ENCODE measurements around the gene ELMO1. TPM values are rescaled to one million over a fixed set of nuclear protein-coding genes. Genes with fewer than 3 reads are reported as not detected.

Gene ELMO1
- total RNA-seq, 2 donors from 2014 or later: 66.0 to 72.2 TPM

DNA sequence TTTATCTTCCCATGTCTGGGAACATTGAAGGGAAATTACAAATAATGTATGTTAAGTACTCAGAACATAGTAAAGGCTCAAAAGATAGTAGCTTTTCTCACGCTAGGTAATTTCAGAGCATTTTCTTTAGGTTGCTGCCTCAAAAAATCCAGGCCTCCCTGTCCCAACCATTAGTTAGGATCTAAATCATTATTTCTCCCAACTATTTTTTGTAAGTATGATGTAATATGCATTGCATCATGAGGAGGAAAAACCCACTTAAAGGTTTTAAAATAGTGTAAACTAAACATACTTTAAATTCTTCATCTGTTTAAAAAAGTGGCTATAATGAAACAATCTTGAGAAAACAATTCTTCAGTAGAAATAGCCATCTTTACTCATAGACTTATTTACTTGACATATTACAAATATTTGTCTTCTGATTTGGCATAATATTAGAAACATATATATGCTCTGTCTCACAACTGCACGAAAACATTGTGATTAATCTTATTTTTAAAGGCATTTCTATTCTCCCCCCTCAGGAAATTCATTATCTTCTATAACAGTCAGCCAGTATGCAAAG is 329.3 kb downstream of the ELMO1 start:
- H3K4me1 ChIP-seq (ENCODE audit: control insufficient read depth in 1 of 2, low read depth in 2 of 2): no peaks in the 10 kb centered on the region
- no peaks in the 10 kb centered on the region for H3K9me3 ChIP-seq
- ATAC-seq (ENCODE audit: insufficient number of reproducible peaks, low FRiP score, low read depth): no peak
- DNase-seq (ENCODE audit: low spot score): no peak
- TF ChIP-seq, protein P1, sequence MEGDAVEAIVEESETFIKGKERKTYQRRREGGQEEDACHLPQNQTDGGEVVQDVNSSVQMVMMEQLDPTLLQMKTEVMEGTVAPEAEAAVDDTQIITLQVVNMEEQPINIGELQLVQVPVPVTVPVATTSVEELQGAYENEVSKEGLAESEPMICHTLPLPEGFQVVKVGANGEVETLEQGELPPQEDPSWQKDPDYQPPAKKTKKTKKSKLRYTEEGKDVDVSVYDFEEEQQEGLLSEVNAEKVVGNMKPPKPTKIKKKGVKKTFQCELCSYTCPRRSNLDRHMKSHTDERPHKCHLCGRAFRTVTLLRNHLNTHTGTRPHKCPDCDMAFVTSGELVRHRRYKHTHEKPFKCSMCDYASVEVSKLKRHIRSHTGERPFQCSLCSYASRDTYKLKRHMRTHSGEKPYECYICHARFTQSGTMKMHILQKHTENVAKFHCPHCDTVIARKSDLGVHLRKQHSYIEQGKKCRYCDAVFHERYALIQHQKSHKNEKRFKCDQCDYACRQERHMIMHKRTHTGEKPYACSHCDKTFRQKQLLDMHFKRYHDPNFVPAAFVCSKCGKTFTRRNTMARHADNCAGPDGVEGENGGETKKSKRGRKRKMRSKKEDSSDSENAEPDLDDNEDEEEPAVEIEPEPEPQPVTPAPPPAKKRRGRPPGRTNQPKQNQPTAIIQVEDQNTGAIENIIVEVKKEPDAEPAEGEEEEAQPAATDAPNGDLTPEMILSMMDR (IDR thresholded peaks at IDR 0.05): no peak
- no peaks in the 10 kb centered on the region for H3K36me3 ChIP-seq
- no peaks in the 10 kb centered on the region for H3K27me3 ChIP-seq (replicated peaks; ENCODE audit: insufficient read depth)
- H3K27ac ChIP-seq: no peak overlapping the region
- no peak overlapping the region for H3K4me3 ChIP-seq

DNA sequence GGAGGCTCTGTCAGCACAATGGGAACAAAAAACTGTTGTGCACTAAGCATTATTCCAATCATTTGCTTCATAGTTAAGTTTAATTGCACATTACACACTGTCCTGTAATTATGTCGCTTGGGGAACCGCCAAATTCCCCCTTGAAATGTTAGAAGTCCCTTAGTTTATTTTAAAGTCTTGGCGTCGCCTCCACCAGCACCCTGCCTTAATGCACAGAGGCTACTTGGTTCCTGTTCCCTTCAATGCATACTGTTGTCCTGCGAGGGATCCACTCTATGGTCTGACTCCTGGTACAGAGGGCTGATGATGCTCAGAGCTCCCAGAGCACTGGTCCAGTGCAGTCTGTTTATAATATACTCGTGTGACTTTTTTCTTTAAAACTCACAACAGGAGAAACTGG is 330.7 kb downstream of the ELMO1 start:
- no peak for DNase-seq (ENCODE audit: low spot score)
- Histone ChIP-seq H3K36me3 (no peaks in the 10 kb centered on the region), H3K27me3 (replicated peaks; ENCODE audit: insufficient read depth) (no peaks in the 10 kb centered on the region), H3K4me3 (no peak overlapping the region), H3K4me1 (ENCODE audit: control insufficient read depth in 1 of 2, low read depth in 2 of 2) (no peaks in the 10 kb centered on the region), H3K27ac (no peak overlapping the region), H3K9me3 (no peaks in the 10 kb centered on the region)
- ATAC-seq (ENCODE audit: insufficient number of reproducible peaks, low FRiP score, low read depth): no peak
- TF ChIP-seq, protein P1 (IDR thresholded peaks at IDR 0.05): no peak

DNA sequence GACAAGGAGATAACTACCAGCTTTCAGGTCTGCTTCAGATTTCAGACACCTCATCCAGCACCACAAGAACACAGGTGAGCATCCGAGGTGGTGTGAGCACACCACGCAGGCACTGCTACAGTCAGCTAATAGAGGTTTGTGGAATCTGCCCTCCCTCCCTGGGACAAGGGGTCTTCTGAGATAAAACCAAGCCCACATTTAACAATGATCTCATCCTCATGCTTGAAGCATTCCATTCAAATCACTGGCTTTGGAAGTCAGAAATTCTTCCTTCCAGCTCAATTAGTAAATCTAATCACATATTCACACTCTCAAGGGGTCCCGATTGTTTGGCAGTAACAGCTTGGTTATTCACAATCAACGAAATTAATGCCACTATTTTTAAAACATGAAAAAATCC is 331.4 kb downstream of the ELMO1 start:
- no peak overlapping the region for H3K27ac ChIP-seq
- H3K36me3 ChIP-seq: no peaks in the 10 kb centered on the region
- no peak overlapping the region for H3K4me3 ChIP-seq
- no peaks in the 10 kb centered on the region for H3K9me3 ChIP-seq
- ATAC-seq (ENCODE audit: insufficient number of reproducible peaks, low FRiP score, low read depth) (no peak), DNase-seq (ENCODE audit: low spot score) (no peak)
- TF ChIP-seq, protein P1 (IDR thresholded peaks at IDR 0.05): no peak
- no peaks in the 10 kb centered on the region for H3K27me3 ChIP-seq (replicated peaks; ENCODE audit: insufficient read depth)
- no peaks in the 10 kb centered on the region for H3K4me1 ChIP-seq (ENCODE audit: control insufficient read depth in 1 of 2, low read depth in 2 of 2)

DNA sequence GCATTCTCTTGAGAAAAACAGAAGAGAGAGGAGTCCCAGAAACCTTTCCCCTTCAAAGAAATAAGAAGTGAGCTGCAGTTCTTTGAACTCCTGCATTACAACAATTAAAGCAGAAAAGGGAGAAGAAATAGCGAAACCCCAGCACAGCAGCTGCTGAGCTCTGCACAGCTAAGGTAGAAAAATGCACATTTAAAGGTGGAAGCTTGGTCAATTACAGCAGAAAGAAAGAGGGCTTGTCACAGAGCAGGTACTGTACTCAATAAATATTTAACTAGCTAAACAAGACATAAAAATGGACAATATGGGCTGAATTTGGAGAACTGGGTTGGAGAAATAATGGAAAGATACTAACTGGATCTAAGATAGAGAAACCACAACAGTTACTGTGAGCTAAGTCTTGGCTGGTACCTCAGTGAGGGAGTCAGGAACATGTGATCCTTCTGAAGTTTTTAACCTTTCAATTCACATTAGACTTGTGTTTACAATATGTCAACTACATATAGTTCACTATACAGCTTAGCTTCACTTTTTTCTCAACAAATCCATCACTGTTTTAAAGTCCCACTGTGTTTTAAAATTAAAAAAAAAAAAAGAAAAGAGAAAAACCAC is 332.5 kb downstream of the ELMO1 start:
- Histone ChIP-seq H3K27me3 (replicated peaks; ENCODE audit: insufficient read depth) (no peaks in the 10 kb centered on the region), H3K4me3 (no peak overlapping the region), H3K27ac (no peak overlapping the region)

DNA sequence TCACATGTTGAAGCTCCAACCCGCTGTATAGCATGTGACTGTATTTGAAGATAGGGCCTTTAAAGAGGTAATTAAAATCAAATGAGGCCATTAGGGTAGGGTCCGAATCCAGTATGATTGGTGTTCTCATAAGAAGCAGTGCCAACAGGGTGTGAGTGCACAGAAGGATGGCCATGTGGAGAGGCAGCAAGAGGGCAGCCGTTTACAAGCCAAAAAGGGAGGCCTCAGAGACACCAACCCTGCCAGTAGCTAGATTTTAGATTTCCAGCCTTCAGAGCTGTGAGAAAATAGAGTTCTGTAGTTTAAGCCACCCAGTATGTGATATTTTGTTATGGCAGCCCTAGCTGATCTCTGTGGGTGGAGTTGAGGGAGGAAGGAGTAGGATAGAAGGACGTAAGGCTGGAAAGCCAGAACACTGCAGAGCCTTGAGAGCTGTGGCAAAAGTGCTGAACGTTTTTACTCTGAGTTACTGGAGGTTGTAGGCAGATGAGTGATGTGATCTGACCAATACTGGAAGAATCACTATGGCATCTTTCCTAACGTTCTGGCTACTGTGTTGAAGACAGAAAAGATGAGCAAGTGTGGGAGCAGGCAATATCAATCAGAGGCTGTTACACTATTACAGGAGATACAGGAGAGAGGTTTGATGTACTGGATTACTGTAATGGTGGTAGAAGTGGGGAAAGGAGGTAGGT is 334.9 kb downstream of the ELMO1 start:
- DNase-seq (ENCODE audit: low spot score): no peak
- H3K4me1 ChIP-seq (ENCODE audit: control insufficient read depth in 1 of 2, low read depth in 2 of 2): no peaks in the 10 kb centered on the region
- TF ChIP-seq, protein P1 (IDR thresholded peaks at IDR 0.05): no peak
- ATAC-seq (ENCODE audit: insufficient number of reproducible peaks, low FRiP score, low read depth): no peak
- no peaks in the 10 kb centered on the region for H3K27me3 ChIP-seq (replicated peaks; ENCODE audit: insufficient read depth)
- no peaks in the 10 kb centered on the region for H3K36me3 ChIP-seq
- no peaks in the 10 kb centered on the region for H3K9me3 ChIP-seq
- H3K27ac ChIP-seq: no peak overlapping the region
- no peak overlapping the region for H3K4me3 ChIP-seq

More for the DNA sequence above, 332.5 kb downstream of the ELMO1 start:
- no peak for ATAC-seq (ENCODE audit: insufficient number of reproducible peaks, low FRiP score, low read depth)
- Histone ChIP-seq H3K36me3 (no peaks in the 10 kb centered on the region), H3K4me1 (ENCODE audit: control insufficient read depth in 1 of 2, low read depth in 2 of 2) (no peaks in the 10 kb centered on the region), H3K9me3 (no peaks in the 10 kb centered on the region)
- TF ChIP-seq, protein P1 (IDR thresholded peaks at IDR 0.05): no peak
- no peak for DNase-seq (ENCODE audit: low spot score)

Data from thoracic aorta (tissue), 2 donors.